Trophoblast cell (in vitro differentiated cells and primary cell): ENCODE measurements around the gene CTSL.

Experiments
- DNase-seq, 2 donors: peaks; one replicate each; pipeline ENCODE4 v3.0.0-alpha.2; 2016
- H2AFZ ChIP-seq: 2 replicates; pipeline ENCODE4 v1.6.1; 2013; ENCODE audit warnings: low read length, moderate library complexity, mild to moderate bottlenecking; ENCODE audit not compliant: insufficient read depth, poor library complexity
- H2AK5ac ChIP-seq: 2 replicates; pipeline ENCODE4 v1.6.1; 2013; ENCODE audit warnings: mild to moderate bottlenecking, low read length
- H2BK120ac ChIP-seq: 2 replicates; pipeline ENCODE4 v1.6.1; 2013; ENCODE audit warnings: low read length, mild to moderate bottlenecking, moderate library complexity; ENCODE audit not compliant: insufficient read depth, poor library complexity
- H2BK12ac ChIP-seq: 2 replicates; pipeline ENCODE4 v1.6.1; 2013; ENCODE audit warnings: mild to moderate bottlenecking, low read length, moderate library complexity
- H2BK5ac ChIP-seq: 2 replicates; pipeline ENCODE4 v1.6.1; 2013; ENCODE audit warnings: low read length, low read depth, moderate library complexity, mild to moderate bottlenecking; ENCODE audit not compliant: poor library complexity
- H3K14ac ChIP-seq: 2 replicates; pipeline ENCODE4 v1.6.1; 2013; ENCODE audit warnings: mild to moderate bottlenecking, low read length
- H3K18ac ChIP-seq: 2 replicates; pipeline ENCODE4 v1.6.1; 2013; ENCODE audit warnings: mild to moderate bottlenecking, low read length
- H3K23ac ChIP-seq: 2 replicates; pipeline ENCODE4 v1.6.1; 2013; ENCODE audit warnings: low read length
- H3K27ac ChIP-seq: 2 replicates; pipeline ENCODE4 v1.5.1; 2013; ENCODE audit warnings: low read depth, mild to moderate bottlenecking, inconsistent platforms, low read length, moderate library complexity
- H3K27me3 ChIP-seq: 2 replicates; pipeline ENCODE4 v1.6.1; 2013; ENCODE audit warnings: inconsistent platforms, mild to moderate bottlenecking, low read length, moderate library complexity; ENCODE audit not compliant: insufficient read depth
- H3K36me3 ChIP-seq, 2 experiments: 1 replicate in 1 of 2; 2 replicates in 1 of 2; pipeline ENCODE4 v1.6.1; 2013; ENCODE audit warnings: low read length in 2 of 2, mild to moderate bottlenecking in 2 of 2, moderate library complexity in 1 of 2; ENCODE audit not compliant: insufficient read depth in 2 of 2, control insufficient read depth in 1 of 2
- H3K4ac ChIP-seq: 2 replicates; pipeline ENCODE4 v1.6.1; 2013; ENCODE audit warnings: low read depth, mild to moderate bottlenecking, low read length, moderate library complexity
- H3K4me1 ChIP-seq, 2 experiments: 1 replicate in 1 of 2; 2 replicates in 1 of 2; pipeline ENCODE4 v1.6.1; 2013; ENCODE audit warnings: low read length in 2 of 2, mild to moderate bottlenecking in 2 of 2, moderate library complexity in 1 of 2; ENCODE audit not compliant: insufficient read depth in 2 of 2, control insufficient read depth in 1 of 2
- H3K4me2 ChIP-seq: 2 replicates; pipeline ENCODE4 v1.6.1; 2013; ENCODE audit warnings: inconsistent platforms, mild to moderate bottlenecking, low read length, moderate library complexity
- H3K4me3 ChIP-seq: 2 replicates; pipeline ENCODE4 v1.5.1; 2013; ENCODE audit warnings: mild to moderate bottlenecking, low read depth, low read length, inconsistent platforms
- H3K79me1 ChIP-seq: one replicate; pipeline ENCODE4 v1.6.1; 2013; ENCODE audit warnings: low read length
- H3K79me2 ChIP-seq: 2 replicates; pipeline ENCODE4 v1.6.1; 2013; ENCODE audit warnings: low read length, mild to moderate bottlenecking; ENCODE audit not compliant: control insufficient read depth, insufficient read depth, poor library complexity
- H3K9ac ChIP-seq: 2 replicates; pipeline ENCODE4 v1.6.1; 2013; ENCODE audit warnings: mild to moderate bottlenecking, low read length
- H3K9me3 ChIP-seq: 2 replicates; pipeline ENCODE4 v1.6.1; 2013; ENCODE audit warnings: low read depth, mild to moderate bottlenecking, control low read depth, inconsistent platforms, low read length; ENCODE audit not compliant: insufficient read depth
- H4K12ac ChIP-seq: 2 replicates; pipeline ENCODE4 v1.6.1; 2013; ENCODE audit warnings: low read depth, mild to moderate bottlenecking, low read length, moderate library complexity
- H4K8ac ChIP-seq: 2 replicates; pipeline ENCODE4 v1.6.1; 2013; ENCODE audit warnings: low read depth, mild to moderate bottlenecking, low read length, moderate library complexity
- H4K91ac ChIP-seq: one replicate; pipeline ENCODE4 v1.6.1; 2013; ENCODE audit warnings: low read depth, mild to moderate bottlenecking, low read length, moderate library complexity
- WGBS: extraction: QIAGEN DNeasy Blood & Tissue Kit; methylation state at CpG from one replicate; pipeline ENCODE4 v1.1.7; 2013; ENCODE audit warnings: missing lambda C conversion rate; ENCODE audit not compliant: insufficient read length, insufficient coverage; ENCODE audit errors: extremely low coverage; 5-methylcytosine and 5-hydroxymethylcytosine counted together

CTSL gene

DNA sequence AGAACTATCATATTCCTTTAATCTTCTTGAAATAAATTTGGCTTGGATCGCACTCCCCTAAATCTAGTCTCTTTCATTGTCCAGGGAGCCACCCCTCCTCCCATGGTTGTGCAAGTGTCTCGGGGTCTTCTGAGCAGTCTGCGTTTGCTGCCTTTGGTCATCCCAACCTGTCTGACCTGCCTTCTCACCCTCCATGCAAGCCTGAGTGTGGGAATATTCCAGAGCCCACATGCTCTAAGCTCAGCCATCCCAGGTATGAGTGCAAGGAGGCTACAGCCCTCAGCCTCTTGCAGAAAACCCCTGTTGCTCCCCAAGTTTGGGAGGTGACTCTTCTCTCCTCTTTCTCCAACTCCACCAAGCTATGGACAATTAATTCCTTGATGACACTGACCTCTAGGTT, 7.7 kb upstream of the CTSL start:
- Histone ChIP-seq H3K9ac (no peak overlapping the region), H3K27me3 (no peaks in the 10 kb centered on the region), H4K8ac (no peak overlapping the region), H4K91ac (no peak overlapping the region), H2BK12ac (no peak overlapping the region), H3K14ac (no peak overlapping the region), H2AK5ac (no peak overlapping the region), H3K4me3 (no peak overlapping the region), H3K23ac (no peak overlapping the region), H3K18ac (no peak overlapping the region), H4K12ac (no peak overlapping the region), H2BK5ac (no peak overlapping the region), H3K36me3 (no peaks in the 10 kb centered on the region), H3K4ac (no peak overlapping the region), H3K79me1 (peaks cover 4% of the 10 kb centered on the region), H2BK120ac (no peak overlapping the region), H3K9me3 (no peaks in the 10 kb centered on the region), H2AFZ (no peak overlapping the region), H3K79me2 (no peaks in the 10 kb centered on the region), H3K27ac (no peak overlapping the region), H3K4me1 (peaks cover under 1 to 7% of the 10 kb centered on the region in 2 experiments), H3K4me2 (no peak overlapping the region)
- WGBS, result no CpG with 5 or more reads among the region's 3 CpGs
- DNase-seq, result peak; percentile 74 to 83

DNA sequence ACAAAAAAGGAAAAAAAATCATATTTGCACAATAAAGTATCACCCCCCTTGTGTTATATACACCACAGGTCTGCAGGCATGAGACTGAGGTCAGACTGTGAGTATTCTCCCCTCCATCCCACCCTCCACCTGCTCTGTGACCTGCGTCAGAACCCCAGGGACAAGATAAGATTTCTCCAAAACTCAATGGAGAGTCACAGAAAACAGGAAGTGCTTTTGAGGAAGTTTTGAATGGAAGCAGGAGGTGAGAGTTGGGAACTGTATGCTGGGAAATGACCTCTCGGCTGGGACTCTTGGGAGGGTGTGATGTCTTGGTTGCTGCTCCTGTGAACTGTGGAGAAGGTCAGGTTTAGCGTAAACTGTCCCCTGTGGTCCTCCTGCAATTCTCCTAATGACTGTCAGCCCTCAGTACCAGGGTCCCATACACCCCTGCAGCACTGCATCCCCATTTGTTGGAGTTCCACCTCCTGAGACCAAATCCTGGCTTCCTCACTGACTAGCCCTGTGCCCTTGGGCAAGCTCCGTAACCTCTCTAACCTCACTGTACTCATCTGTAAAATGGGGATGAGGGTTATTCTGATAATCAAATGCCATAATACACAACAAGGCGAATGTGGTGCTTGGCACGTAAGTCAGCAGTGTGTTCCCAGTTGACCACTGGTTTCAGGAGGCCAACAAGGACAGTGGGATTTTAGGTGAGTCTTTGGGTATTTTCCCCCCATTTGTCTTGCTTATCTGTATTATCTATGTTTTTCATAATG, 6.9 kb upstream of the CTSL start:
- no peak overlapping the region for H4K91ac ChIP-seq
- H2AK5ac ChIP-seq, result no peak overlapping the region
- DNase-seq, result no peak
- H3K4ac ChIP-seq, result no peak overlapping the region
- H2BK120ac ChIP-seq, result no peak overlapping the region
- H3K23ac ChIP-seq, result no peak overlapping the region
- H3K27me3 ChIP-seq, result no peaks in the 10 kb centered on the region
- H3K9me3 ChIP-seq, result no peaks in the 10 kb centered on the region
- H3K79me1 ChIP-seq, result peaks cover 4% of the 10 kb centered on the region
- H2BK12ac ChIP-seq, result no peak overlapping the region
- H2AFZ ChIP-seq, result no peak overlapping the region
- H4K8ac ChIP-seq, result no peak overlapping the region
- H3K4me1 ChIP-seq, result peaks cover 0 to 3% of the 10 kb centered on the region in 2 experiments
- H3K14ac ChIP-seq, result no peak overlapping the region
- no peak overlapping the region for H3K27ac ChIP-seq
- H3K36me3 ChIP-seq, result no peaks in the 10 kb centered on the region
- H3K79me2 ChIP-seq, result no peaks in the 10 kb centered on the region
- H4K12ac ChIP-seq, result no peak overlapping the region
- H3K18ac ChIP-seq, result no peak overlapping the region
- H3K4me3 ChIP-seq, result no peak overlapping the region
- no peak overlapping the region for H2BK5ac ChIP-seq
- no peak overlapping the region for H3K9ac ChIP-seq
- WGBS, result no CpG with 5 or more reads among the region's 6 CpGs
- no peak overlapping the region for H3K4me2 ChIP-seq

- no peaks in the 10 kb centered on the region for H3K27me3 ChIP-seq
- H2AK5ac ChIP-seq, result no peak overlapping the region
- no peak overlapping the region for H3K4me2 ChIP-seq
- H3K14ac ChIP-seq, result no peak overlapping the region
- DNase-seq, result no peak
- H3K4me1 ChIP-seq, result peaks cover 0 to 3% of the 10 kb centered on the region in 2 experiments
- no CpG with 5 or more reads among the region's 2 CpGs for WGBS
- no peak overlapping the region for H2BK12ac ChIP-seq
- H4K12ac ChIP-seq, result no peak overlapping the region
- no peaks in the 10 kb centered on the region for H3K36me3 ChIP-seq
- no peak overlapping the region for H2BK5ac ChIP-seq
- H4K91ac ChIP-seq, result no peak overlapping the region
- no peaks in the 10 kb centered on the region for H3K9me3 ChIP-seq
- peaks cover 4% of the 10 kb centered on the region for H3K79me1 ChIP-seq
- no peak overlapping the region for H3K18ac ChIP-seq
- H2BK120ac ChIP-seq, result no peak overlapping the region
- H3K9ac ChIP-seq, result no peak overlapping the region
- no peak overlapping the region for H3K23ac ChIP-seq
- no peaks in the 10 kb centered on the region for H3K79me2 ChIP-seq
- H3K4ac ChIP-seq, result no peak overlapping the region
- H3K4me3 ChIP-seq, result no peak overlapping the region
- H4K8ac ChIP-seq, result no peak overlapping the region
- H2AFZ ChIP-seq, result no peak overlapping the region
- H3K27ac ChIP-seq, result no peak overlapping the region
These were observed 5.7 kb upstream of the CTSL start for GRCh38 chr9:87720173-87720572.

- no peak overlapping the region for H4K91ac ChIP-seq
- H3K4me3 ChIP-seq, result no peak overlapping the region
- no peak overlapping the region for H2AK5ac ChIP-seq
- H3K27me3 ChIP-seq, result no peaks in the 10 kb centered on the region
- no peak overlapping the region for H3K9ac ChIP-seq
- H3K4ac ChIP-seq, result no peak overlapping the region
- H3K18ac ChIP-seq, result no peak overlapping the region
- H3K79me2 ChIP-seq, result peaks cover 6% of the 10 kb centered on the region
- DNase-seq, result no peak
- H4K12ac ChIP-seq, result no peak overlapping the region
- H3K27ac ChIP-seq, result no peak overlapping the region
- no peak overlapping the region for H2AFZ ChIP-seq
- no CpG with 5 or more reads among the region's 5 CpGs for WGBS
- peaks cover 0 to 5% of the 10 kb centered on the region in 2 experiments for H3K4me1 ChIP-seq
- no peak overlapping the region for H4K8ac ChIP-seq
- H3K14ac ChIP-seq, result no peak overlapping the region
- no peak overlapping the region for H3K4me2 ChIP-seq
- peaks cover 13% of the 10 kb centered on the region for H3K79me1 ChIP-seq
- H3K36me3 ChIP-seq, result peaks cover 0 to under 1% of the 10 kb centered on the region in 2 experiments
- H2BK12ac ChIP-seq, result no peak overlapping the region
- no peak overlapping the region for H3K23ac ChIP-seq
- no peak overlapping the region for H2BK5ac ChIP-seq
- H2BK120ac ChIP-seq, result no peak overlapping the region
- H3K9me3 ChIP-seq, result no peaks in the 10 kb centered on the region
These were observed 3.4 kb upstream of the CTSL start for GRCh38 chr9:87722393-87723088.
